Effector memory CD4-positive, alpha-beta T cell (primary cell): ENCODE results near the gene CALY.

Source experiments
- DNase-seq, 3 donors: peaks; one replicate each; pipeline ENCODE4 v3.0.0-alpha.2; 2020
- H3K27ac ChIP-seq: 2 replicates; pipeline ENCODE4 v1.7.0; 2013; ENCODE audit warnings: mild to moderate bottlenecking, low read length, moderate library complexity; ENCODE audit not compliant: insufficient read depth, poor library complexity, severe bottlenecking
- H3K27me3 ChIP-seq: replicated peaks from 2 replicates; pipeline ENCODE4 v1.7.0; 2013; ENCODE audit warnings: mild to moderate bottlenecking, low read length; ENCODE audit not compliant: insufficient read depth, control insufficient read depth, poor library complexity, severe bottlenecking
- H3K36me3 ChIP-seq: 2 replicates; pipeline ENCODE4 v1.7.0; 2013; ENCODE audit warnings: mild to moderate bottlenecking, low read length, moderate library complexity; ENCODE audit not compliant: control insufficient read depth, insufficient read depth
- H3K4me1 ChIP-seq: 2 replicates; pipeline ENCODE4 v1.7.0; 2013; ENCODE audit warnings: low read length, mild to moderate bottlenecking; ENCODE audit not compliant: control insufficient read depth, insufficient read depth, poor library complexity, severe bottlenecking
- H3K4me3 ChIP-seq: 2 replicates; pipeline ENCODE4 v1.7.0; 2013; ENCODE audit warnings: low read length, low read depth, mild to moderate bottlenecking; ENCODE audit not compliant: insufficient read depth, poor library complexity, severe bottlenecking
- H3K9me3 ChIP-seq: 2 replicates; pipeline ENCODE4 v1.7.0; 2013; ENCODE audit warnings: mild to moderate bottlenecking, low read length, moderate library complexity; ENCODE audit not compliant: control insufficient read depth

The CALY gene

DNA sequence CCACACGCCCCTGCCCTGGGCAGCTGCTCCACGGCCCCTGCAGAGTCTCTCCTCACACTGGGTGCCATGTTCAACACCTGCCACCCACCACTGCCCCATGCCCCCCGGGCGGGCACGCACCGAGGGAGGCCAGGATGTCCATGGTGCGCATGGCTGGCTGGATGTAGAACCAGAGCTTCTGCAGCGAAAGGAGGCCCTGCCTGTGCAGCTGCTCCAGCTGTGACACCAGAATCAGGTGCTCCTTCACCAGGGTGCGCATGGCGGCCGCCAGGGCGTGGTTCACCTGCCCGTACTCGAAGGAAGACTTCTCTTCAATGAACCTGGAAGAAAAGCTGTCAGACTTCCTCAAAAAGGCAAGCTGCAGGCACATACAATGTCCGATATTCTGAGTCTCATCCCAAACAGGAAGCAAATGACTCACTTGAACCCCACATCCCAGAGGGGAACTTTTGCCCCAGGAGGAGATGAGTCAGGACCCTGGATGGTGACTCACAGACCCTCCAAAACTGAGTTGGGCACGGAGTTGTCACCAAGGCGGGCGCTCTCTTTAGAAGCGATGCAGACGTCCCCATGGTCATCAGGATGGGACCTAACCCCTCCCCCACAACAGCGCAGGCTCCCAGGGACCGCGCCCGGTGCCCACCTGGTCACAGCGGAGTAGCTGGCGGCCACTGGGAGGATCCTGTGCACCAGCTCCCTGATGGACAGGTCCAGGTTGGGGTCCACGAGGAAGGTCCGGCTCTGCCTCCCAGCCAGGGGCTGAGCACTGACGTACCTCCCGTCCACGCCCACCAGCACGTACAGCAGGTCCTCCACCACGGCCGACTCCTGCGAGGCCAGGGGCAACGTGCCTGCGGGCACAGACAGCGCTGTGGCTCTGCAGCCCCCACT is 43.5 kb downstream of the CALY start:
- Histone ChIP-seq H3K36me3 (peaks cover 78% of the 10 kb centered on the region), H3K27ac (no peak overlapping the region), H3K4me1 (no peaks in the 10 kb centered on the region), H3K9me3 (no peaks in the 10 kb centered on the region), H3K27me3 (no peaks in the 10 kb centered on the region), H3K4me3 (no peak overlapping the region)
- no peak for DNase-seq

DNA sequence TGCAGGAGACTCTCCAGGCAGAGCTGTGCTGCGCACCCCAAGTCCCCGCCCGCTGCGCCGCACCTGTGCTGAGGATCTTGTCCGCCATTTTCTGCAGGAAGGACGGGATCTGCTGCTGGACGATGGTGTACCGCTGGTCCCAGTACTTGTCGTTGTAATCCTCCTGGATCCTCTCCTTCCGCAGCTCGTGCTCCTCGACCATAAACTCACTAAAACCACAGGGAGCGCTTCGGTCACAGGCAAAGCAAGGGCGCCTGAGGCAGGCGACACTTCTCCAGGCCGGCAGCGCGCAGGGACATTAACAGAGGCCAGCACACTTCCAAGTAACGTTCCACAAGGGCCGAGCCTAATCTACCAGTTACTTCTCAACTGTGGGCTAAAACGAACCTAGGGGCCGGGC is 46.9 kb downstream of the CALY start:
- Histone ChIP-seq H3K36me3 (peaks cover 73% of the 10 kb centered on the region), H3K4me1 (no peaks in the 10 kb centered on the region), H3K9me3 (no peaks in the 10 kb centered on the region), H3K4me3 (no peak overlapping the region), H3K27me3 (no peaks in the 10 kb centered on the region), H3K27ac (no peak overlapping the region)
- no peak for DNase-seq

DNA sequence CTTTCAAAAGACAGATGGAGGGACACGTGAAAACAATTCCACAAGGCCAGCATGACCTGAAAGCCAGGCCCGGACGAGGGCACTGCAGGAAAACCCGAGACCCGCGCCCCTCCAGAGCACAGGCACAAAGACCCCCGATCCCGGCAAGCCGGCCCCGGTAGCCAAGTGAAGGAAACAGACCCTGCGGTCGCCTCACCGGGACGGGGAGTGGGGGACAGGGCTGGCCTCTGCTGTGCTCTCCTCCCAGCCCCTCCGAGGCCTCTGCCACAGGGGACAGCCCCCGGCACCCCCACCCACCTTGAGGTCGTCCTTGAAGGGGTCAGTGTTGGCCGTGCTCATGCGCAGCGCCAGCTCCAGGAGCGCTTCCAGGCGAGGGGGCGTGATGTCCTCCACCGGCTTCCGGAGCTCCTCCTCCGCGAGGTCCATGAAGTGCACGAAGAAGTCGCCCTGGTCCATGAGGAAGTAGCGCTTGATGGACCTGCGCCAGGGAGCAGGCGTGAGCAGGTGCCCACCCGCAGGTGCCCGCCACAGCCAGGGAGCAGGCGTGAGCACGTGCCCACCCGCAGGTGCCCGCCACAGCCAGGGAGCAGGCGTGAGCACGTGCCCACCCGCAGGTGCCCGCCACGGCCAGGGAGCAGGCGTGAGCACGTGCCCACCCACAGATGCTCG is 48.7 kb downstream of the CALY start:
- Histone ChIP-seq H3K9me3 (no peaks in the 10 kb centered on the region), H3K27me3 (no peaks in the 10 kb centered on the region), H3K4me1 (no peaks in the 10 kb centered on the region), H3K36me3 (peaks cover 73% of the 10 kb centered on the region), H3K4me3 (no peak overlapping the region), H3K27ac (no peak overlapping the region)
- no peak for DNase-seq

- Histone ChIP-seq H3K4me3 (no peak overlapping the region), H3K27ac (no peak overlapping the region), H3K9me3 (no peaks in the 10 kb centered on the region), H3K4me1 (no peaks in the 10 kb centered on the region), H3K27me3 (no peaks in the 10 kb centered on the region), H3K36me3 (peaks cover 79% of the 10 kb centered on the region)
- no peak for DNase-seq
These were observed 50.3 kb downstream of the CALY start for GRCh38 chr10:133286366-133286765.

DNA sequence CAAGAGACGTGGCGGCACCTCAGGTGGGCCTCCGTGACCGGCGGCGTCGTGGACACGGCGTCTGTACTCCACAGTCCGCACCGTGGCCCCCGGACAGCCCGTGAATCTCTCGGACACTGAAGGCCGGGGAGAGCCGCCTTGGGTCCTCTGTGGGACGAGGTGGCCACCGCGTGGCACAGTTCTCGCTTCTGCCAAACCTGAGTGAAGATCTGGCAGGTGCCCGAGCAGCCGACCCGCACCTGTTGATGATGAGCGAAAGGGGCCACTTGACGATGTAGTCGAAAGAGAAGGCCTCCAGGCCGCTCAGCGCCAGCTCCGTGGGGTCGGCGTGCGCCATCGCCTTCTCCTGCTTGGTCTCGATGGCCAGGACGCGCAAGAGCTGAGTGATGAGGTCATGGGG is 51.5 kb downstream of the CALY start:
- Histone ChIP-seq H3K36me3 (peaks cover 76% of the 10 kb centered on the region), H3K27me3 (no peaks in the 10 kb centered on the region), H3K4me3 (no peak overlapping the region), H3K27ac (no peak overlapping the region), H3K4me1 (no peaks in the 10 kb centered on the region), H3K9me3 (no peaks in the 10 kb centered on the region)
- no peak for DNase-seq

GRCh38 chr10:133283931-133284330 is 52.8 kb downstream of the CALY start:
- no peaks in the 10 kb centered on the region for H3K9me3 ChIP-seq
- H3K27me3 ChIP-seq = no peaks in the 10 kb centered on the region
- H3K27ac ChIP-seq = no peak overlapping the region
- H3K4me1 ChIP-seq = peaks cover 5% of the 10 kb centered on the region
- H3K4me3 ChIP-seq = no peak overlapping the region
- peaks cover 67% of the 10 kb centered on the region for H3K36me3 ChIP-seq
- DNase-seq = no peak

GRCh38 chr10:133282846-133283390 is 53.8 kb downstream of the CALY start:
- Histone ChIP-seq H3K27me3 (no peaks in the 10 kb centered on the region), H3K4me1 (peaks cover 15% of the 10 kb centered on the region)

DNA sequence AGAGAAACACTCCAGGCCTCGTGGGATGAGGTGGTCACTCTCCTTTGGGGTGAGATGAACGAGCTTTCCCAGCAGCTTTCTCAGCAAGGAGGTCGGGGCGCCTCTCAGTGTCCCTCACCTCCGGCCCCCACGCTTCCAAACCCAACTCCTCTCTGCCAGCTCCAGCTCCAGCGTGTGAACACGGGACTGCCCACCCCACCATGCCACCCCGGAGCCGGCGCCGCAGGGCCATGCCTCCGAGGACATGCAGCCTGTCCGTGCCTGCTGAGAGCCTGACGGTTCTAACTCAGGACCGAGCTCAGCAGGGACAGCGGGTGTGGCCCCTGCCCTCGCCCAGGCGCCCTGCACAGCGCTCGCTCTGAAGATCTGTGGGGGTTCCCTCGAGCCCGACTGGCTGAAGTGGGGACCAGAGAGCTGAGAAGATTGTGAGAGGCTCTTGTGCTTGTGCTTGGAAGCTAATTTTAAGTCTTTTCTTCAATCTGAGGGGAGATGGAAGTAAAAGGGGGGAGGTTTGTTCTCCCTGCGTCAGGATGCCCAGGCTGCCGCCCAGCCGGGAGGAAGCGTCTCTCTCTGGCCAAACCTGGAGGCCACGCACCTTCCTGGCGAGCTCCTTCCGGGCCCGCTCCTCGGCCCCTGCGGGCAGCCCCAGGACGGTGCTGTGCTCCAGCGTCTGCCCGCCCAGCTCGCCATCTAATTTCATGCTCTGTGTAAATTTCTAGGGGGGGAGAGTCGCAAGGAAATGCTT is 54.9 kb downstream of the CALY start:
- H3K4me1 ChIP-seq = peaks cover 27% of the 10 kb centered on the region
- H3K27me3 ChIP-seq = no peaks in the 10 kb centered on the region
- no peak overlapping the region for H3K27ac ChIP-seq
- no peak overlapping the region for H3K4me3 ChIP-seq
- no peaks in the 10 kb centered on the region for H3K9me3 ChIP-seq
- no peak for DNase-seq
- H3K36me3 ChIP-seq = peaks cover 53% of the 10 kb centered on the region

More at GRCh38 chr10:133282846-133283390, 53.8 kb downstream of the CALY start:
- Histone ChIP-seq H3K27ac (no peak overlapping the region), H3K4me3 (no peak overlapping the region), H3K36me3 (peaks cover 57% of the 10 kb centered on the region), H3K9me3 (no peaks in the 10 kb centered on the region)
- no peak for DNase-seq

DNA sequence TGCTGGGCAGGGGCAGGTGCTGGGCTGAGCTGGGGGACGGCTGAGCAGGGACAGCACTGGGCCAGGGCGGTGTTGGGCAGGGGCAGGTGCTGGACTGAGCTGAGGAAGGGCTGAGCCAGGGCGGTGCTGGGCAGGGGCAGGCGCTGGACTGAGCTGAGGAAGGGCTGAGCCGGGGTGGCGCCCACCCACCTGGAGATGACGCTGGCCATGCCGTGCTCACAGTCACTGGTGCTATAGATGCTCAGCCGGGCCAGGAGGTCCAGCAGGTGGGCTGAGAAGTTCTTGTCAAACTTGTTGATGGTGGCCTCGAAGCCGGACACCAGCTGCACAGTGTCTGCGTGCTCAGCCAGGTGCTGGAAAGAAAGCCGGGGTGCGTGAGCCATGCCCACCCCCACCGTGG is 55.6 kb downstream of the CALY start:
- peaks cover 33% of the 10 kb centered on the region for H3K4me1 ChIP-seq
- no peak for DNase-seq
- H3K4me3 ChIP-seq = no peak overlapping the region
- no peaks in the 10 kb centered on the region for H3K27me3 ChIP-seq
- H3K36me3 ChIP-seq = peaks cover 46% of the 10 kb centered on the region
- H3K27ac ChIP-seq = no peak overlapping the region
- no peaks in the 10 kb centered on the region for H3K9me3 ChIP-seq
